Smooth muscle cell (in vitro differentiated cells): Measurements from ENCODE around the gene CAMK2B. TPM values are rescaled to one million over a fixed set of nuclear protein-coding genes. Genes with fewer than 3 reads are reported as not detected.

Source experiments
- DNase-seq: peaks from one replicate; lab custom pipeline; 2025; ENCODE audit not compliant: unreplicated experiment; lab: John Stamatoyannopoulos, UW
- H2AFZ ChIP-seq: fragments of 200-600 bp; sonication (generic); 2 replicates; pipeline ENCODE4 v1.6.0; 2016; ENCODE audit warnings: antibody characterized with exemption, low read depth, mild to moderate bottlenecking
- H3F3A ChIP-seq: fragments of 200-600 bp; sonication (generic); 2 replicates; pipeline ENCODE4 v1.6.0; 2017; ENCODE audit warnings: antibody characterized with exemption, low read depth
- H3K27ac ChIP-seq: fragments of 200-600 bp; sonication (generic); 2 replicates; pipeline ENCODE4 v1.5.1; 2016; ENCODE audit warnings: low read depth, mild to moderate bottlenecking
- H3K27me3 ChIP-seq: fragments of 200-600 bp; sonication (generic); 2 replicates; pipeline ENCODE4 v1.6.1; 2016; ENCODE audit warnings: low read depth, mild to moderate bottlenecking
- H3K36me3 ChIP-seq: fragments of 200-600 bp; sonication (generic); 2 replicates; pipeline ENCODE4 v1.5.1; 2016; ENCODE audit warnings: low read depth
- H3K4me1 ChIP-seq: fragments of 200-600 bp; sonication (generic); 2 replicates; pipeline ENCODE4 v1.5.1; 2016; ENCODE audit warnings: low read depth
- H3K4me2 ChIP-seq: fragments of 200-600 bp; sonication (generic); 2 replicates; pipeline ENCODE4 v1.6.0; 2016; ENCODE audit warnings: mild to moderate bottlenecking
- H3K4me3 ChIP-seq: fragments of 200-600 bp; sonication (generic); 2 replicates; pipeline ENCODE4 v1.5.1; 2016; ENCODE audit warnings: mild to moderate bottlenecking
- H3K79me2 ChIP-seq: fragments of 200-600 bp; sonication (generic); 2 replicates; pipeline ENCODE4 v1.6.0; 2016; ENCODE audit warnings: low read depth, mild to moderate bottlenecking
- H3K9ac ChIP-seq: fragments of 200-600 bp; sonication (generic); 2 replicates; pipeline ENCODE4 v1.6.0; 2016; ENCODE audit warnings: low read depth
- H3K9me3 ChIP-seq: fragments of 200-600 bp; sonication (generic); replicated peaks from 2 replicates; pipeline ENCODE4 v1.5.1; 2016; ENCODE audit warnings: low read depth
- H4K20me1 ChIP-seq: fragments of 200-600 bp; sonication (generic); 2 replicates; pipeline ENCODE4 v1.6.0; 2016; ENCODE audit warnings: low read depth
- CTCF ChIP-seq: fragments of 200-600 bp; sonication (generic); IDR thresholded peaks from 2 replicates; pipeline ENCODE4 v1.5.1; 2017; ENCODE audit warnings: borderline replicate concordance, mild to moderate bottlenecking, antibody characterized with exemption; ENCODE audit not compliant: insufficient read depth, poor library complexity, severe bottlenecking
- WGBS: methylation state at CpG from one replicate; pipeline ENCODE4 v1.1.7; 2016; ENCODE audit warnings: low lambda C conversion rate; 5-methylcytosine and 5-hydroxymethylcytosine counted together
- polyA plus RNA-seq: library from polyadenylated mRNA; unstranded; fragments of >200 nt; fragmentation: Nextera tagmentation; extraction: Ambion mirVana; gene quantifications from 2 replicates; pipeline ENCODE4 v1.2.1, GENCODE V29; 2016
- total RNA-seq: library from RNA; depleted of rRNA; stranded (reverse); fragments of >200 nt; gene quantifications from 2 replicates; pipeline ENCODE4 v1.2.3, GENCODE V29; 2014

Gene CAMK2B
- total and polyA plus RNA-seq, 2 experiments from 2014 or later, result not detected

- Histone ChIP-seq H3K27ac (no peak overlapping the region), H3K36me3 (no peaks in the 10 kb centered on the region), H2AFZ (no peak overlapping the region), H4K20me1 (no peaks in the 10 kb centered on the region), H3K9ac (no peak overlapping the region), H3K27me3 (peaks cover 22% of the 10 kb centered on the region), H3K79me2 (no peaks in the 10 kb centered on the region), H3F3A (no peaks in the 10 kb centered on the region), H3K4me3 (no peak overlapping the region), H3K9me3 (no peaks in the 10 kb centered on the region), H3K4me1 (no peaks in the 10 kb centered on the region), H3K4me2 (no peak overlapping the region)
- TF ChIP-seq CTCF, result no peak
- DNase-seq, result no peak
- 78% methylated on average over 5 of the region's 5 CpGs for WGBS
These were observed 42.2 kb upstream of the CAMK2B start for GRCh38 chr7:44367475-44368043.

GRCh38 chr7:44366986-44367385 lies 41.6 kb upstream of the CAMK2B start:
- H3K9ac ChIP-seq, result no peak overlapping the region
- WGBS, result 95% methylated on average over 4 of the region's 4 CpGs
- no peaks in the 10 kb centered on the region for H3K79me2 ChIP-seq
- H3K4me3 ChIP-seq, result no peak overlapping the region
- H3K36me3 ChIP-seq, result no peaks in the 10 kb centered on the region
- DNase-seq, result no peak
- H3K9me3 ChIP-seq, result no peaks in the 10 kb centered on the region
- H3K4me2 ChIP-seq, result no peak overlapping the region
- H4K20me1 ChIP-seq, result no peaks in the 10 kb centered on the region
- no peak overlapping the region for H3K27ac ChIP-seq
- H3K4me1 ChIP-seq, result no peaks in the 10 kb centered on the region
- TF ChIP-seq CTCF, result no peak
- H3F3A ChIP-seq, result no peaks in the 10 kb centered on the region
- peaks cover 22% of the 10 kb centered on the region for H3K27me3 ChIP-seq
- H2AFZ ChIP-seq, result no peak overlapping the region

- no peak for TF ChIP-seq CTCF
- Histone ChIP-seq H3K79me2 (no peaks in the 10 kb centered on the region), H3K4me1 (no peaks in the 10 kb centered on the region), H2AFZ (no peak overlapping the region), H3K27ac (no peak overlapping the region), H4K20me1 (no peaks in the 10 kb centered on the region), H3K9me3 (no peaks in the 10 kb centered on the region), H3K27me3 (peaks cover 11% of the 10 kb centered on the region), H3K4me3 (no peak overlapping the region), H3K9ac (no peak overlapping the region), H3K4me2 (no peak overlapping the region), H3F3A (no peaks in the 10 kb centered on the region), H3K36me3 (no peaks in the 10 kb centered on the region)
- 63% methylated on average over 2 of the region's 2 CpGs for WGBS
- DNase-seq, result no peak
These were observed 28.3 kb upstream of the CAMK2B start for GRCh38 chr7:44353668-44354067.
